ENCODE results near the gene TLE7.

TLE7 gene

DNA sequence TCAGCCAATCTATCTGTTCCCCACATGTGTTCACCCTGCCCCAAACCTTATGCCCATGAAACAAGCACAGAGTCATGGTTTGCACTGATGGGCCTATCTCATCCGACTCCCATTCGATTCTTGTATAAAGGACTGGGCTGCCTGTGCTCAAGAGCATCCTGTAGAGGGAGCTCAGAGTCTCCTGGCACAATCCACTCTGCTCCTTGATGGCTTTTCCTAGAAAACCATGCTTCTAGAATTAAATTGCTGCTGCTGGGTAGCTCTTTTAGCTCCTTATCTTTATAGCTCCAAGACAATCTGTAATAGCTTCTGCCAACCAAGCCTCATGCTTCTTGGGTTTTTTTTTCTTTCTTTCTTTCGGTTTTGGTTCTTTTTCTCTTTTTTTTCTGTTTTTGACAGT lies 37.6 kb upstream of the TLE7 start:
- TF ChIP-seq EZH2 (IDR thresholded peaks at IDR 0.05; ENCODE audit: borderline replicate concordance, low read depth, low read length, severe bottlenecking), result no peak
- TF ChIP-seq CTCF (IDR thresholded peaks at IDR 0.05; ENCODE audit: borderline replicate concordance, extremely low read depth, low read length, poor library complexity, severe bottlenecking), result peak; percentile 55
- Histone ChIP-seq H3K36me3 (ENCODE audit: insufficient read depth, low read length) (no peaks in the 10 kb centered on the region), H3K9me3 (ENCODE audit: insufficient read depth, low read length, severe bottlenecking) (no peaks in the 10 kb centered on the region), H3K4me1 (ENCODE audit: insufficient read depth, low read length) (peaks cover 10% of the 10 kb centered on the region), H3K27ac (ENCODE audit: low read length) (no peak overlapping the region), H3K79me2 (ENCODE audit: insufficient read depth, low read length) (no peaks in the 10 kb centered on the region), H3K9ac (ENCODE audit: low read depth, low read length) (no peak overlapping the region), H2AFZ (ENCODE audit: low read depth, low read length) (no peak overlapping the region), H3K4me3 (ENCODE audit: low read depth in 1 of 2, low read length in 2 of 2) (no peak overlapping the region), H3K27me3 (ENCODE audit: insufficient read depth, low read length, poor library complexity) (no peaks in the 10 kb centered on the region), H4K20me1 (ENCODE audit: insufficient read depth, low read length) (no peaks in the 10 kb centered on the region), H3K4me2 (ENCODE audit: insufficient read depth, low read length) (no peak overlapping the region)
- DNase-seq (peak; percentile 7), ATAC-seq (ENCODE audit: insufficient read depth, low read depth) (no peak)

- H3K27me3 ChIP-seq (ENCODE audit: insufficient read depth, low read length, poor library complexity), result no peaks in the 10 kb centered on the region
- TF ChIP-seq EZH2 (IDR thresholded peaks at IDR 0.05; ENCODE audit: borderline replicate concordance, low read depth, low read length, severe bottlenecking) (no peak), CTCF (IDR thresholded peaks at IDR 0.05; ENCODE audit: borderline replicate concordance, extremely low read depth, low read length, poor library complexity, severe bottlenecking) (no peak)
- H3K9me3 ChIP-seq (ENCODE audit: insufficient read depth, low read length, severe bottlenecking), result no peaks in the 10 kb centered on the region
- no peak for ATAC-seq (ENCODE audit: insufficient read depth, low read depth)
- H4K20me1 ChIP-seq (ENCODE audit: insufficient read depth, low read length), result no peaks in the 10 kb centered on the region
- no peak overlapping the region for H2AFZ ChIP-seq (ENCODE audit: low read depth, low read length)
- H3K79me2 ChIP-seq (ENCODE audit: insufficient read depth, low read length), result no peaks in the 10 kb centered on the region
- H3K4me3 ChIP-seq (ENCODE audit: low read depth in 1 of 2, low read length in 2 of 2), result no peak overlapping the region
- DNase-seq, result no peak
- no peak overlapping the region for H3K4me2 ChIP-seq (ENCODE audit: insufficient read depth, low read length)
- no peaks in the 10 kb centered on the region for H3K4me1 ChIP-seq (ENCODE audit: insufficient read depth, low read length)
- no peak overlapping the region for H3K9ac ChIP-seq (ENCODE audit: low read depth, low read length)
- H3K36me3 ChIP-seq (ENCODE audit: insufficient read depth, low read length), result no peaks in the 10 kb centered on the region
- no peak overlapping the region for H3K27ac ChIP-seq (ENCODE audit: low read length)
Measured at GRCh38 chr16:71476457-71477124, 34.7 kb upstream of the TLE7 start.

GRCh38 chr16:71474864-71475263 lies 33.0 kb upstream of the TLE7 start:
- Histone ChIP-seq H3K36me3 (ENCODE audit: insufficient read depth, low read length) (no peaks in the 10 kb centered on the region), H3K27ac (ENCODE audit: low read length) (no peak overlapping the region), H3K79me2 (ENCODE audit: insufficient read depth, low read length) (no peaks in the 10 kb centered on the region), H3K9me3 (ENCODE audit: insufficient read depth, low read length, severe bottlenecking) (no peaks in the 10 kb centered on the region), H3K9ac (ENCODE audit: low read depth, low read length) (no peak overlapping the region), H2AFZ (ENCODE audit: low read depth, low read length) (no peak overlapping the region), H3K4me1 (ENCODE audit: insufficient read depth, low read length) (no peaks in the 10 kb centered on the region), H3K27me3 (ENCODE audit: insufficient read depth, low read length, poor library complexity) (no peaks in the 10 kb centered on the region), H4K20me1 (ENCODE audit: insufficient read depth, low read length) (no peaks in the 10 kb centered on the region), H3K4me2 (ENCODE audit: insufficient read depth, low read length) (no peak overlapping the region), H3K4me3 (ENCODE audit: low read depth in 1 of 2, low read length in 2 of 2) (no peak overlapping the region)
- TF ChIP-seq CTCF (IDR thresholded peaks at IDR 0.05; ENCODE audit: borderline replicate concordance, extremely low read depth, low read length, poor library complexity, severe bottlenecking) (no peak), EZH2 (IDR thresholded peaks at IDR 0.05; ENCODE audit: borderline replicate concordance, low read depth, low read length, severe bottlenecking) (no peak)
- DNase-seq, result no peak
- no peak for ATAC-seq (ENCODE audit: insufficient read depth, low read depth)
